K562 (cell line): Measurements from ENCODE around the gene CEP128. TPM values are rescaled to one million over a fixed set of nuclear protein-coding genes. Genes with fewer than 3 reads are reported as not detected.

Source experiments
- CREB3L1 ChIP-seq: fragments of 450-650 bp; IDR thresholded peaks from 2 replicates; pipeline ENCODE4 v1.6.1; 2014; ENCODE audit warnings: low read depth, mild to moderate bottlenecking, moderate library complexity, borderline replicate concordance
- TCF15 ChIP-seq: fragments of 250-450 bp; sonication (Bioruptor Pico); IDR thresholded peaks from 2 replicates; pipeline ENCODE4 v1.8.0; 2022; ENCODE audit warnings: moderate library complexity, mild to moderate bottlenecking, inconsistent platforms
- TRIM24 ChIP-seq, 2 experiments: fragments of 450-650 bp; IDR thresholded peaks; 2 replicates each; pipeline ENCODE4 v1.6.1; 2016
- ZFP91 ChIP-seq: sonication (generic); formaldehyde crosslinking; IDR thresholded peaks from 2 replicates; pipeline ENCODE4 v1.8.0; 2022; ENCODE audit warnings: mild to moderate bottlenecking, missing genetic modification reagents
- ZNF143 ChIP-seq: sonication (generic); formaldehyde crosslinking; IDR thresholded peaks from 2 replicates; pipeline ENCODE4 v1.9.0; 2022; ENCODE audit warnings: mild to moderate bottlenecking, missing genetic modification reagents
- ZNF407 ChIP-seq: fragments of 450-650 bp; IDR thresholded peaks from 2 replicates; pipeline ENCODE4 v1.6.1; 2016; ENCODE audit warnings: low read depth
- ZNF551 ChIP-seq: fragments of 250-450 bp; sonication (Bioruptor Pico); IDR thresholded peaks from 2 replicates; pipeline ENCODE4 v1.5.0; 2021; ENCODE audit warnings: mild to moderate bottlenecking, moderate library complexity
- ZNF75A ChIP-seq: fragments of 450-650 bp; formaldehyde crosslinking; IDR thresholded peaks from 2 replicates; pipeline ENCODE4 v1.4.0; 2020; ENCODE audit warnings: mild to moderate bottlenecking
- polyA plus RNA-seq, 8 experiments: library from polyadenylated mRNA; depleted of rRNA in 4 of 8; stranded (reverse) in 5 of 8; unstranded in 3 of 8; fragments of >200 nt; fragmentation: Nextera tagmentation in 2 of 8; fragmentation: Illumina TruSeq in 1 of 8; extraction: Ambion mirVana in 2 of 8; extraction: Trizol in 1 of 8; gene quantifications; 2 replicates each; pipeline versions ENCODE4 v1.2.1 to v1.2.3, GENCODE V29; 2011 to 2014; ENCODE audit warnings: inconsistent platforms in 1 of 8, missing spikeins in 1 of 8
- total RNA-seq, 7 experiments: library from RNA; depleted of rRNA in 6 of 7; stranded (reverse); fragments of >200 nt in 6 of 7; fragmentation: Illumina TruSeq in 2 of 7; extraction: Trizol in 2 of 7; gene quantifications; 2 replicates each; pipeline versions ENCODE4 v1.2.1 to v1.2.3, GENCODE V29; 2011 to 2021; ENCODE audit warnings: low replicate concordance in 1 of 7

The CEP128 gene
- total and polyA plus RNA-seq, 9 of the 15 experiments (the other 6 are each of a cell fraction or from before 2014, with no cell fraction given), result 2.3 to 9.2 (median 4.6) TPM

- TF ChIP-seq ZNF407, result no peak
- no peak for TF ChIP-seq TCF15 (CRISPR knock-in tag)
- TF ChIP-seq TRIM24 (IDR thresholded peaks at IDR 0.05), result no peak
- TF ChIP-seq ZNF143 (CRISPR knock-in tag), result no peak
- no peak for TF ChIP-seq ZNF75A (CRISPR knock-in tag)
- TF ChIP-seq ZNF551 (CRISPR knock-in tag), result no peak
- no peak for TF ChIP-seq CREB3L1
- TF ChIP-seq ZFP91 (CRISPR knock-in tag), result no peak
Measured at GRCh38 chr14:80659783-80660182, 281.8 kb downstream of the CEP128 start (continued).
